HK-2 (cell line): ENCODE data around the gene RBBP7.

ENCODE experiments used
- DNase-seq: peaks from one replicate; pipeline ENCODE4 v3.0.0-alpha.2; 2018; ENCODE audit not compliant: unreplicated experiment

Gene RBBP7

GRCh38 chrX:16870095-16870861, at the start of gene RBBP7:
Gene RBBP7 (minus strand): TSS chrX:16870362. CDS start chrX:16870053, 309 bp downstream.
- peak; percentile 94 for DNase-seq

- DNase-seq = no peak
Measured at GRCh38 chrX:16918979-16919378, 48.8 kb upstream of the RBBP7 start.

- no peak for DNase-seq
Measured at GRCh38 chrX:16917120-16917519, 47.0 kb upstream of the RBBP7 start.

GRCh38 chrX:16916561-16916960, 46.4 kb upstream of the RBBP7 start:
- DNase-seq = no peak

GRCh38 chrX:16914058-16914457, 43.9 kb upstream of the RBBP7 start:
- DNase-seq = no peak

- no peak for DNase-seq
Measured at GRCh38 chrX:16910376-16910775, 40.2 kb upstream of the RBBP7 start.

GRCh38 chrX:16903274-16904022, 33.3 kb upstream of the RBBP7 start:
- no peak for DNase-seq

- DNase-seq = no peak
Measured at GRCh38 chrX:16897445-16897844, 27.3 kb upstream of the RBBP7 start.

- DNase-seq = peak; percentile 65
Measured at GRCh38 chrX:16892504-16893362, 22.6 kb upstream of the RBBP7 start.

- no peak for DNase-seq
Measured at GRCh38 chrX:16885628-16886027, 15.5 kb upstream of the RBBP7 start.

GRCh38 chrX:16883487-16883804, 13.3 kb upstream of the RBBP7 start:
- no peak for DNase-seq

GRCh38 chrX:16882702-16883486, 12.7 kb upstream of the RBBP7 start:
- DNase-seq = peak; percentile 58

GRCh38 chrX:16882169-16882568, 12.0 kb upstream of the RBBP7 start:
- DNase-seq = peak; percentile 8

GRCh38 chrX:16876696-16877095, 6.5 kb upstream of the RBBP7 start:
- DNase-seq = no peak

GRCh38 chrX:16874458-16875095, 4.4 kb upstream of the RBBP7 start:
- DNase-seq = no peak

GRCh38 chrX:16873106-16873505, 2.9 kb upstream of the RBBP7 start:
- no peak for DNase-seq

- DNase-seq = no peak
Measured at GRCh38 chrX:16870862-16871815, 977 bp upstream of the RBBP7 start.

GRCh38 chrX:16869393-16870094, 618 bp downstream of the RBBP7 start:
- DNase-seq = peak; percentile 35

- DNase-seq = no peak
Measured at GRCh38 chrX:16868920-16869319, 1.2 kb downstream of the RBBP7 start.
